BE2C (cell line): Measurements from ENCODE around the gene MNS1.
"Not testable (repeated sequence)": the region's sequence is repeated elsewhere in the genome, so short reads cannot be mapped to it uniquely, and the experiment has no call there.

Experiments used
- DNase-seq: peaks from one replicate; pipeline ENCODE4 v3.0.0-alpha.2; 2020
- H3K27me3 ChIP-seq: fragments of 250-450 bp; sonication (Bioruptor Pico); 2 replicates; pipeline ENCODE4 v1.5.1; 2020; ENCODE audit warnings: mild to moderate bottlenecking
- H3K36me3 ChIP-seq: fragments of 250-450 bp; sonication (Bioruptor Pico); 2 replicates; pipeline ENCODE4 v1.5.1; 2020; ENCODE audit warnings: mild to moderate bottlenecking
- H3K4me1 ChIP-seq: fragments of 250-450 bp; sonication (Bioruptor Pico); 2 replicates; pipeline ENCODE4 v1.5.1; 2020
- H3K4me3 ChIP-seq: 2 replicates; pipeline ENCODE4 v1.5.1; 2011; ENCODE audit warnings: low read depth, low read length
- H3K9me3 ChIP-seq: fragments of 250-450 bp; sonication (Bioruptor Pico); 2 replicates; pipeline ENCODE4 v1.5.1; 2020
- TF ChIP-seq, protein P1 (sequence below): IDR thresholded peaks from 2 replicates; pipeline ENCODE4 v1.5.1; 2012; ENCODE audit warnings: mild to moderate bottlenecking, low read depth, low read length

The MNS1 gene

DNA sequence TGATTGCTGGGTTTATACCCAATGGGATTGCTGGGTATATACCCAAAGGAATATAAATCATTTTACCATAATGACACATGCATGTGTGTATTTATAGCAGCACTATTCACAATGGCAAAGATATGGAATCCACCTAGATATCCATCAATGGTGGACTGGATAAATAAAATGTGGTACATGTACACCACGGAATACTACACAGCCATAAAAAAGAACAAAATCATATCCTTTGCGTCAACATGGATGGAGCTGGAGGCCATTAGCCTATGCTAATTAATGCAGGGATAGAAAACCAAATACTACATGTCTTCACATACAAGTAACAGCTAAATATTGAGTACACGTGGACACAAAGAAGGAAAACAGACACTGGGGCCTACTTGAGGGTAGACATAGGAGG lies 22.6 kb downstream of the MNS1 start:
- H3K27me3 ChIP-seq: no peaks in the 10 kb centered on the region
- H3K36me3 ChIP-seq: no peaks in the 10 kb centered on the region
- H3K9me3 ChIP-seq: no peaks in the 10 kb centered on the region
- H3K4me3 ChIP-seq: no peak overlapping the region
- no peaks in the 10 kb centered on the region for H3K4me1 ChIP-seq
- no peak for DNase-seq
- TF ChIP-seq, protein P1, sequence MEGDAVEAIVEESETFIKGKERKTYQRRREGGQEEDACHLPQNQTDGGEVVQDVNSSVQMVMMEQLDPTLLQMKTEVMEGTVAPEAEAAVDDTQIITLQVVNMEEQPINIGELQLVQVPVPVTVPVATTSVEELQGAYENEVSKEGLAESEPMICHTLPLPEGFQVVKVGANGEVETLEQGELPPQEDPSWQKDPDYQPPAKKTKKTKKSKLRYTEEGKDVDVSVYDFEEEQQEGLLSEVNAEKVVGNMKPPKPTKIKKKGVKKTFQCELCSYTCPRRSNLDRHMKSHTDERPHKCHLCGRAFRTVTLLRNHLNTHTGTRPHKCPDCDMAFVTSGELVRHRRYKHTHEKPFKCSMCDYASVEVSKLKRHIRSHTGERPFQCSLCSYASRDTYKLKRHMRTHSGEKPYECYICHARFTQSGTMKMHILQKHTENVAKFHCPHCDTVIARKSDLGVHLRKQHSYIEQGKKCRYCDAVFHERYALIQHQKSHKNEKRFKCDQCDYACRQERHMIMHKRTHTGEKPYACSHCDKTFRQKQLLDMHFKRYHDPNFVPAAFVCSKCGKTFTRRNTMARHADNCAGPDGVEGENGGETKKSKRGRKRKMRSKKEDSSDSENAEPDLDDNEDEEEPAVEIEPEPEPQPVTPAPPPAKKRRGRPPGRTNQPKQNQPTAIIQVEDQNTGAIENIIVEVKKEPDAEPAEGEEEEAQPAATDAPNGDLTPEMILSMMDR: no peak

DNA sequence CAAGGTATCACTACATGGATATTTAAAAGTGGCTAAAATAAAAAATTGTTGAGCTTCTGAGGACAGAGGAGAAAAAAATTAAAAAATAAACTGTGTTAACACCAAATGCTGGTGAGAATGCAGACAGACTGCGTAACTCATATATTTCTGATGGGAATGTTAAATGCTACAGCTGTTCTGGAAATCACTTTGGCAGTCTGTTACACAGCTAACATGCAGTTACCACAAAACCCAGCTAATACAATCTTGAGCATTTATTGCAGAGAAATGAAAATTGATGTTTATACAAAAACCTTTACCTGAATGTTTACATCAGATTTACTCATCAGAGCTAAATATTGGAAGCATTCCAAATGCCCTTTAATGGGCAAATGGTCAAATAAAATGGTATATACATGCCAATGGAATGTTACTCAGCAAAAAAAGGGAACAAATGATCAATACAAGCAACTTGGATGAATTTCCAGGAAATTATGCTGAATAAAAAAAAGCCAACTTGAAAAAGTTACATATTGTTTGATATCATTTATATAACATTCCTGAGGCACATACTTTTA lies 24.6 kb downstream of the MNS1 start:
- TF ChIP-seq, protein P1: no peak
- DNase-seq: no peak
- Histone ChIP-seq H3K27me3 (no peaks in the 10 kb centered on the region), H3K4me1 (no peaks in the 10 kb centered on the region), H3K4me3 (no peak overlapping the region), H3K9me3 (no peaks in the 10 kb centered on the region), H3K36me3 (no peaks in the 10 kb centered on the region)

DNA sequence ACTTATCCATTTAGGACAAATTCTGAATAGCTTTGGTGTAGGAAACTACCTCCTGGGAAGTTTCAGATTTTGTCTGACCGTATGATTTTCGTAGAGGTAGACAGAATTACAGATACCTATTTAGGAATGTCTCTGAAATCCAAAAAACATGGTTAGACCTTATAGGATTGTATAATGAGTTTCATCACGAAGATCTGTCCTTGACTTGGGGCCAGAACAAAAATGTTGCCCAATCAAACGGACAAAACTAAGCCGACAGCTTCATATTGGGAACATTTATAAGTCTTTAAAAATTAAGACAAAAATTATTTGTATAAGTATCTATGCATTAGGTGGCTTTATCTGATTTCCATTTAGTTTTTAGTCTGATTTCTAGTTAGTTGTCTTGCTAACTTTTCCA lies 32.6 kb downstream of the MNS1 start:
- no peaks in the 10 kb centered on the region for H3K9me3 ChIP-seq
- H3K4me1 ChIP-seq: no peaks in the 10 kb centered on the region
- H3K36me3 ChIP-seq: peaks cover 3% of the 10 kb centered on the region; the same call in 1 of the 2 replicates
- no peak for DNase-seq
- H3K27me3 ChIP-seq: no peaks in the 10 kb centered on the region
- H3K4me3 ChIP-seq: no peak overlapping the region
- TF ChIP-seq, protein P1: no peak

DNA sequence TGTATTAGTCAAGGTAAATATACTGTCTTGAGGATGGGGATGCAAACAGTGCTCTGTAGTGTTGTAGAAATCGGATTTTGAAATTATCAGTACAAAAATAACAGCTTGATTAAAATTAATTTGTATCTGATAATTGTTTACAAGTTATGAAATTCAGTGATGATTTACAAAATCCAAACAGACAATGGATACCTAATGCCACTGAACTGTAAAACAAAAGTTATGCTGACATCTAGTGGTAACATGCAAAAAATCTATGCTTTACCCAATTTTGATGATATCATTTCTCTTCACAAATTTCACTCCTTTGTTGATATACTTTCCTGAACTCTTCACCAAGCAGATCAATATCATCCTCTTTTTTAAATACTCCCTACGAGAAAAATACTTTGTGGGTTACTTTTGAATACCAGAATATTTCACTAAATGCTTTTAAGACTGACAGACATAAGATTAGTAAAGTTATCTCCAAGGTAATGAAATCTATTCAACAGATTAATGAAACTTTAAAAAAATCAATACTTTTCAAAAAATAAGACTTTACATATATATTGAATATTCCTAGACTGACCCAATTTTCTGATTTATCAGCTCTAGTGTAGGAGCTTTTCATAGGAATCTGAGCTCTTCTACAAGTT lies 36.0 kb downstream of the MNS1 start:
- TF ChIP-seq, protein P1: peak; percentile 47
- H3K36me3 ChIP-seq: peaks cover 3% of the 10 kb centered on the region
- H3K4me1 ChIP-seq: no peaks in the 10 kb centered on the region
- no peak for DNase-seq
- no peak overlapping the region for H3K4me3 ChIP-seq
- no peaks in the 10 kb centered on the region for H3K27me3 ChIP-seq
- no peaks in the 10 kb centered on the region for H3K9me3 ChIP-seq

DNA sequence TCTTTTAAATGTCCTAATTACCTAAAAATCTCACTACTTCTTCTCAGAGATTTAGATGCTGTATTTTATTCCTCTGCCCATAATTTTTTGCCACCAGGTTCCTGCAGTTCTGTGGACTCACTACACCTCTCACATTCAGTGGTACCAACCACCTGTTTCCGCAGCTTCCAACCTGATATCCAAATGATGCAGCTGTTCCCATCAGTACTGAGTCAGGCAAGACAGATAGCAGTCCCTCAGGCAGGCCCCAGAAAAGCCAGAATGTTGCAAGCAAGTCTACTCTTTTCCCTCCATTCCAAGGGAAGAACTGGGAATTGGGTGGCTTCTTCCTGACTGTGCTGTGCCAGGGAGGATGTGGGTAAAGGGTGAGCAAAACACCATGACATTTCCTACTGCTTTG lies 39.0 kb downstream of the MNS1 start:
- TF ChIP-seq, protein P1: no peak

DNA sequence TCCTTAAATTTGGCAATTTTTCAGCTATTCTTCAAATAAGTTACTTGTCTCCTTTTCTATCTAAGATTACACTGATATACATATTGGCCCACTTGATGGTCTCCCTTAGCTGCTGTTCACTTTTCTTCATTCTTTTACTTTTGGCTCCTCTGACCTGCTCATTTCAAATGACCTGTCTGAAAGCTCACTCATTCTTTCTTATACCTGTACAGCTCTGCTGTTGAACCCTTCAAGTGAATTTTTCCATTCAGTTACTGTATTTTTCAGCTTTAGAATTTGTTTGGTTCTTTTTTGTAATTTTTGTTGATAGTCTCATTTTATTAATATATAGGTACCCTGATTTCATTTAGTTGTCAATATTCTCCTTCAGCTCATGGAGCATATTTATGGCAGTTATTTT lies 39.7 kb downstream of the MNS1 start:
- TF ChIP-seq, protein P1: no peak
- Histone ChIP-seq H3K27me3 (no peaks in the 10 kb centered on the region), H3K9me3 (no peaks in the 10 kb centered on the region), H3K4me3 (no peak overlapping the region), H3K4me1 (no peaks in the 10 kb centered on the region), H3K36me3 (peaks cover 1% of the 10 kb centered on the region)
- DNase-seq: no peak

More for the DNA sequence above, 39.0 kb downstream of the MNS1 start:
- Histone ChIP-seq H3K4me3 (no peak overlapping the region), H3K4me1 (no peaks in the 10 kb centered on the region), H3K36me3 (peaks cover 3% of the 10 kb centered on the region), H3K9me3 (no peaks in the 10 kb centered on the region), H3K27me3 (no peaks in the 10 kb centered on the region)
- DNase-seq: no peak

DNA sequence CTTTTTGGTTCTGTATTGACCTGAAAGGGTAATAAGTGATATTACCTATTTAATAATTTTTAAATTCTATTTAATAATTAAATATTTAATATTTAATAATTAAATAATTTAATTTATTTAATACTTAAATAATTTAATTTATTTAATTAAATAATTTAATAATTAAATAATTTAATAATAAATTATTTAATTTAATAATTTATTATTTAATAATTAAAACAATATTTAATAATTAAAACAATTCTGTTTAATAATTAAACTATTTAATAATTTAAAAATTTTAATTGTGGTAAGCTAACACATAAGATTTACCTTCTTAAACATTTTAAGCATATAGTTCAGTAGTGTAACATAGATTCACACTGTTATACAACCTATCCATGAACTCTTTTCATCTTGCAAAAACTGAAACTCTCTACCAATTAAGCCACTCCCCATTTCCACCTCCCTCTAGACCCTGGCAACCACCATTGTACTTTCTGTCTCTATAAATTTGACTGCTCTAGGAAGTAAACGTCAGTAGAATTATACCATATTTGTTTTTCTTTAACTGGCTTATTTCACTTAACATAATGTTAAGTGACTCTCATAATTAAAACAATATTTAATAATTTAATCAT lies 51.7 kb downstream of the MNS1 start:
- not testable (repeated sequence) for DNase-seq, H3K4me3 ChIP-seq, H3K27me3 ChIP-seq, H3K9me3 ChIP-seq, H3K36me3 ChIP-seq, H3K4me1 ChIP-seq
